DMS79 (cell line): ENCODE measurements around the gene UBQLN4.
"Not testable (repeated sequence)": the region's sequence is repeated elsewhere in the genome, so short reads cannot be mapped to it uniquely, and the experiment has no call there.

ENCODE experiments used
- DNase-seq: peaks from one replicate; lab custom pipeline; 2025; lab: John Stamatoyannopoulos, UW

The UBQLN4 gene

GRCh38 chr1:156060937-156061636 lies 7.5 kb upstream of the UBQLN4 start, which contains the start of gene RAB25:
RAB25 (plus strand) TSS chr1:156061160; CDS start chr1:156061401, 241 bp downstream.
- peak; percentile 48 for DNase-seq

GRCh38 chr1:156056326-156056849 lies 2.8 kb upstream of the UBQLN4 start:
- DNase-seq, result no peak

- no peak for DNase-seq
Observed at GRCh38 chr1:156055281-156056048, 1.9 kb upstream of the UBQLN4 start.

GRCh38 chr1:156054500-156055280 lies 1.1 kb upstream of the UBQLN4 start, which contains the start of gene LAMTOR2:
LAMTOR2 (plus strand) TSS chr1:156054782; CDS start chr1:156054890, 108 bp downstream.
- peak; percentile 93 for DNase-seq

- no peak for DNase-seq
Observed at GRCh38 chr1:156052862-156053767, 483 bp downstream of the UBQLN4 start.

GRCh38 chr1:156051011-156051725 lies 2.4 kb downstream of the UBQLN4 start:
- DNase-seq, result no peak

- DNase-seq, result no peak
Observed at GRCh38 chr1:156050376-156050775, 3.2 kb downstream of the UBQLN4 start.

GRCh38 chr1:156048663-156049258 lies 4.8 kb downstream of the UBQLN4 start:
- no peak for DNase-seq

GRCh38 chr1:156045076-156045475 lies 8.5 kb downstream of the UBQLN4 start:
- no peak for DNase-seq

GRCh38 chr1:156042828-156043227 lies 10.8 kb downstream of the UBQLN4 start:
- no peak for DNase-seq

- DNase-seq, result not testable (repeated sequence)
Observed at GRCh38 chr1:156034991-156035390, 18.6 kb downstream of the UBQLN4 start.

GRCh38 chr1:156033011-156033410 lies 20.6 kb downstream of the UBQLN4 start:
- DNase-seq, result no peak

GRCh38 chr1:156026588-156026987 lies 27.0 kb downstream of the UBQLN4 start:
- no peak for DNase-seq

- DNase-seq, result no peak
Observed at GRCh38 chr1:156025876-156026275, 27.7 kb downstream of the UBQLN4 start.

- DNase-seq, result no peak
Observed at GRCh38 chr1:156024801-156025200, 28.8 kb downstream of the UBQLN4 start.

GRCh38 chr1:156021954-156022353 lies 31.6 kb downstream of the UBQLN4 start:
- DNase-seq, result no peak

GRCh38 chr1:156021093-156021428 lies 32.5 kb downstream of the UBQLN4 start:
- no peak for DNase-seq

GRCh38 chr1:156020293-156021092 lies 33.1 kb downstream of the UBQLN4 start, which contains the start of gene SSR2:
SSR2 (minus strand) TSS chr1:156020951; CDS start chr1:156020167, 784 bp downstream.
- peak; percentile 83 for DNase-seq

- DNase-seq, result no peak
Observed at GRCh38 chr1:156019946-156020292, 33.7 kb downstream of the UBQLN4 start.
